Kidney tubule cell (primary cell): ENCODE data around the gene LIPC.
A peak's percentile ranks its signal among the peaks of the same experiment; 100 is the strongest.

Experiments used
- DNase-seq: peaks from one replicate; pipeline ENCODE4 v3.0.0-alpha.2; 2018; ENCODE audit warnings: low spot score

The LIPC gene

DNA sequence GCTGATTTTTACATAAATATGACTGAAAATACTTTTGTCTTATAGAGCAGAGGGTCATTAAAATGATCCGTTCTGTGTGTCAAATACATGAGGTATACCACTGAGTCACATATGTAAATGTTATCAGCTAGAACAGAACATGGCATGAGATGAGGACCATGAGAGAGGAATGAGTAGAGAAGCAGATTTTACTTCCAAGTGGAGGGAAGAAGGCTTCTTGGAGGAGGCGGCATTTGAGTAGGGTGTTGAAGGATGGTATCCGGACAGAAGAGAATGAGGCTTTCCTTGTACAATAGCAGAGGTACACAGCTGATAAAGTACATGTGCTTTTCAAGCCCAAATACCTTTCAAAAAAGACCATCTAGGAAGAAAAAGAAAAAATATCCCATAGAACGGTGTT lies 4.8 kb downstream of the LIPC start:
- no peak for DNase-seq

DNA sequence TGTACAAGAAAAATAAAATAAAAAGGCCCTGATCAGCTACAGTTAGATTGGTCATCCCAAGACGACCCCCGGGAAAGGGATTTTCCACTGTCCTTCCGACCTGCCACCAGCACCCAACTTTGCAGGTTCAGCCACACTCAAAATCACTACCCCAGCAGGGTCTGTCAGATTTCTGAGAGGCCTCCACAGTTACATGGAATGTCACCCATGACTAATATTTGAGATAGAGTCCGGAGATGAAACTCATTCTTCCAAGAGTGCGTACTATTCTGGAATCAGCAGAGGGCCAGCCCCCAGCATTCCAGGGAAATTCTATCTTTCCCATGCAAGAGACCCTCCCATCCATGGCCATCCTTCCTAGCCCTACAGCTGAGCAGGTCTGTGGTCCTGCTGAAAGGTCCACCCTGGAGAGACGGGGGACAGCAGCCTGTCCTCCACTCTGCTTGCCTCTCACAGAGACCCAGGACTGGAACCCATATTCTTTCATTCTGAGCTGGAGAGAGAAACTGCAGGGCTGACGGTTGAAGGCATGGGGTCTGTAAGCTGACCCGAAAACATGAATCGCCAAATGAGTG lies 5.8 kb downstream of the LIPC start:
- peak; percentile 17 for DNase-seq

DNA sequence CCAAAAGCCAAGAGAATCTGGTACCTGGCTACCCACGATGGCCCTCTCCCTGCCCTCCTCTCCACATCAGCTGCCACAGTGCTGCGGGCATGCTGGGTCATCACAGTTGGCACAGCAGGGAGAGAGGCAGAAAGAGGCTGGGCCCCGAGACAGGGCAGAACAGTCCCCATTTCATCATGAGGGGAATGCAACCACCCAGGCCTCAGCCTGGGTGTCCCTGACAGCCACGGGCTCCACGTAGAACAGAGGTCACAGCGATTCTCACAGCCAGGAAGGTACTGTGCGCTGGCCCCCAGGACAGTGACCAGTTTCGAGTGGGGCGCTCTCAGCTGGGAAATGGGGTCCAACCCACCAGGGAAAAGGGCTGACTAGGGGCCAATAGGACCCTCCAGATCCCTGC lies 6.3 kb downstream of the LIPC start:
- no peak for DNase-seq

DNA sequence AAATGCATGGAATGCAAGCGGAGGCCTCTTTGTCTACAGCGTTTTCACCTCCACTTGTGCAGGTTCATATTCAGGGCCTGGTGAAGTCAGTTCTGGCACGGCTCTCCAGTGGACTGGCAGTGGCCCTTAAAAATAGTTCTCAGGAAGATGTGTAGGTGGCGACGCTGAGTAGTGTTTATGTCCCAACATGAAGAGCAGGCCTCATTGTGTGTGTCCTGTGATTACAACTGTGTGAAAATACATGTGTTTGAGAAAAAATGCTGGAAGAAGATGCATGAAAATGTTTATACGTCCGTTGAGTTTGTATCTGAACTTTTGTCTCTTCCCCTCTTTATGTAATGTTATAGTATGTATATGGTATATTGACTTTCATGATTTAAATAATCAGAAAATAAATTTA lies 7.2 kb downstream of the LIPC start:
- DNase-seq, result peak; percentile 71

DNA sequence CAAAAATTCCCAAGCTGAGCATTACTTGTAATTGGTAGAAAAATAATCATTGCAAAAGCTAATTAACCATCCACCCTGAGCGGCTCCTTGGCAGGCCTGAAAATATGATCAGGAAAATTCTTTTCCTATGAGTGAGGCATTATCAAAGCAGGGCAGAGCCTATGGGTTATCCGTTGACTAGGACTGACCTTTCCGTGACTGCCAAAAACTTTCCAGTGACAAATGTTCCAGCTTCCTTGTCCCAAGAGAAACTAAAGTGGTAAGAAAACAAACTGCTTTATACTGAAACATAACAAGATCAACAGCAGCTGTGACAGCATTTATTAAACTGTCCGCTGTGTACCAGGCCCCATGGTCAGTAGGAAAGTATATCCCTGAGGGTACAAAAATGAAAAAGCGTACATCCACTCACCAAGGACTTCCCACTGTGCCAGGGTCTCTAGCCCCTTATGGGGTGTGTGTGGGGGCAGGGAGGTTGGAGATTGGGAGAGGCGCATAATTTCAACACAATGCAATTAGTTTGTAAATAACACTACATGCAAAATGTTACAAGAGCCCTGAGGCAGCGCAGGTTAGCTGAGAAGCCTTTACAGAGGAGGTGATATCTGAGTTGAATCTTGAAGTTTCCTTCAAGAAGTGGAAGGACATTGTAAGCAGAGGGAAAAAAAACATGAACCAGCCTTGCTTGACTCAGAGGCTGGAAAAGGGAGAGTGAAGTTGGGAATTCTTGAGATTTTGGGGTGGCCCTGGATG lies 8.5 kb downstream of the LIPC start:
- DNase-seq, result peak; percentile 94

DNA sequence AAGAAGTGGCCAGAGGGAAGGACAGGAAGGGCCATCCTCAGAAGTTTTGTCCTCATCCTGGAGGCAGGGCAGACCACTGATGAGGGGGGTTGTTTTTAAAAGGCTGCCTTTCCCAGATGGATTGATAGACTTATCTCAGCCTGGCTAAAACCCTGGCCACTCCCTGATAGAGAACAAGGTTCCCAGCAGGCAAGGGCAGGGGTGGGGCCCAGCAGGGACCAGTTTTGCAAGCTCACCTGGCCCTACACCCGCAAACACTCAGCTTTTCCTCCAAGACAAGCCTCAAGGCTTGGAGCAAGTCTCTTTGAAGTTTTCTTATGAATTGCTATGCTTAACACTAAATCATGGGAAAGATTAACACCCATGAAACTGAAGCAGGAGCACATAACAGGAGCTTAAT lies 9.1 kb downstream of the LIPC start:
- peak; percentile 56 for DNase-seq

DNA sequence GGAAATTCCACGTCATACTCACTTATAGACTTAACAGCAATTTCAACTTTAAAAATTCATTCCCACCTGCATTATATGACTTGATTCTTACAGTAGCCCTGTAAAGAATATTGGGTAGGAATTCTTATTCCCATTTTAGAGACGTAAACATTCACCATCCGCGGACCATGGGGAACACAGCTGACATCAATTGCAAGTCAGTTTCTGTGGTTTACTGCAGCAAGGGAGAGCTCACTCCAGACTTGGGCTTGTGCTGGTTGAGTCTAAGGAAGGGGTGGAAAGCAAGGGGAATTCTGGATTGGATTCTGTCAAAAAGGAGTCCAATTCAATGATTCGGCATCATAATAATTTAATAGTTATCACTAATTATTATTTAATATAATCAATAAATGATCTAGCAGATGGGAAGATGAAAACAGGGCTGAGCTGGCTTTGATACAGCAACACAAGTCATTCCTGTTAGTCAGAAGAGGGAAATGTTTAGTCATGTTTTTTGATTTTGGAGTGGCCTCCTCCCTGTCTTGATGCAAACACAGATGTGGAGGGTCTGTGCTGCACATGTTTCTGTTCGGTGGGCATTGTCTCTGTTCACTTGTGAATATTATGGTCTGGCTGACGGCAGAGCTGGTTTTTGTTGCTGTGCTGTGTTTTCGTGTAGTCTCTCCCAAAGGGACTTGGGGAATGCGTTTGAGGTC lies 9.7 kb downstream of the LIPC start:
- peak; percentile 71 for DNase-seq

DNA sequence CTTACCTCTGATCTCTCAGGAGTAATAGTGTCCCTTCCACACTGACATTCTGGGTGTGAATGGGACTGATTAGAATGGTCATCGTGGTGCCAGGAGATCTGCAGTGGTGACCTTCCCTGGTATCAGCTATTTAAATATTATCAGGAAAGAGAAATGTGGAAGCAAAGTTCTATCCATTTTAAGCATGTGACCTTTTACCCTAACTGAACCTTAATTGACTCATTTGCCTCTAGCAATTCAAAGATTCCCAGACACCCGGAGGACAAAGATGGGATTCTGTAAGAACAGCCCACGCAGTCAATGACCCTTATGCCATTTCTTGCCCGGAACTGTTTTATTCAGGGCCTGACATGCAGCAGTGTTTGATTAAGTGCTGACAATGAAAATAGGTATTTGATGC lies 10.3 kb downstream of the LIPC start:
- DNase-seq, result peak; percentile 39

DNA sequence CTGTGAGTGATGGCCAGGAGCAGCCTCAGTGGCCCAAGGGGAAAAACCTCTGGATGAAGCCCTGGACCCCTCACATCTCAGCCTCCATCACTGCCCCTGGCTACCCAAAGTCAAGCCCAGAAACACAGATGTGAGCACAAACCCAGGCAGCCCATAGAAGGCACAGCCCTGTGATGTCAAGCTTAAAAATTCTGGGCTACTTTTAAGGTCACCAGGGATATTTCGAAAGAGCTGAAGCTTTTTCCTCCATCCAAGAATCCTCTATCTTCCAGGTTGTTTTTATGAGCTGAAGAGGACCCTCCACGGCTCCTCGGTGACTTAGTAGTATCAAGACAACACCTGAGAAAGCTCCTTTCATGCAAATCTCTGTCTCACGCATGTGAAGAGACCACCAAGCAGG lies 11.5 kb downstream of the LIPC start:
- DNase-seq, result no peak

DNA sequence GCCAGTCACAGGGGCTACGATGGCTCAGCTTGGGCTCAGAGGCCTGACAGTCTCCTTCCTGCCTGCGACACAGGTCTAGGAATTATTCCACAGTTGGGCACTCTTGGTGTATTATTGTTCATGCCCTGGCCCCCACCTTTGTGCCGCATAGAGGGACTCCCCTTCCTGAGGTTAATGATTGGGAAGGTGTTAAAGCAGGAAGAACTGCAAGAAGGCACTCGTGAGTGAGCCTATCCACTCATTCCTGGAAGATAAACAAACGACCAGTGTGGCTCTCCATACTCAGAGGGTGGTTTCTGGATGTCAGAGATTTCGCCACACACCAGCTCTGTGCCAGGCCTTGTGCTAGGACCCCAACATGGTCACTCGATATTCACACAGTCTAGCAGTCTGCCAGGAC lies 12.3 kb downstream of the LIPC start:
- DNase-seq, result peak; percentile 92

DNA sequence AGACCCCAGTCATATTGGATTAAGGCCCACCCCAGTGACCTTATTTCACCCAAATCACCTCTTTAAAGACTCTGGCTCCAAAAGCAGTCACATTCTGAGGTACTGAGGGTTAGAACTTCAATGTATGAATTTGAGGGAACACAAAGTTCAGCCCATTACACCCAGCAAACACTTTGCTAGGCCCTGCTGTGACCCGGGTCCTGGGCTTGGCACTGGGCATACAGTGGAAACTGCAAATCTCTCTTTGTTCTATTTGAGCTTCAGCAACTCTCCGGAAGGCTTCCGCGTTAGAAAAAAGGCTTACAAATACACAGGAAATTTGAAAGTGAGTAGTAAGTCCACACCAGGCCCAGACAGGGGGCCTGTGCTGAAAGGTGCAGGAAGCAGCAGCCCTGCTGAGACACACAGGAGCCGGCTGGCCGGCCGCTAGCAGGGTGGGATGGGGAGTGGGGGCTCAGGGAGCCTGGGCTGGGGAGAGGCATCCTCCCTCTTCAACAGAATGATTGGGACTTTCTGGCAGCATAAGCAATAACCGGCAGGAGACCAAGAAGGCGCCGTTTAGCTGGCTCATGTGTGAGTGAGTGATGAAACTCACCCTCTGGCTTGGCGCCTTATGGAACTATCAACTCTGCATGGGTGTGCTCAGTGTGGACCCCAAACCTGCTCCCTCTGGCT lies 13.0 kb downstream of the LIPC start:
- no peak for DNase-seq

DNA sequence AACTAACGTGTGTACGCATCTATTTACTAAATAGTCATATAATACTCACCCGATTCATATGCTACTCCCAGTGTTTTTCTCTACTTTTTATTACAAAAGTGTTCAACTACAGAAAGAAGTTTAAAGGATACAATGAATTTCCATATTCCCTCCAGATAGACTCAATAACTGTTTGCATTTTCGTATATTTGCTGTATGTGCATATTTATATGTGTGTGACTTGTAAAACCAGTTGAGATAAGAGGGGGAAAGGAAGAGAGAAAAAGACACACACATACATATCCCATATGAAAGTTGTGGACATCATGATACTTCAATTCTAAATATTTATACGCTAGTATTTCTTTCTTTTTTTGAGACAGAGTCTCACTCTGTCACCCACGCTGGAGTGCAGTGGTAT lies 14.1 kb downstream of the LIPC start:
- DNase-seq, result no peak

DNA sequence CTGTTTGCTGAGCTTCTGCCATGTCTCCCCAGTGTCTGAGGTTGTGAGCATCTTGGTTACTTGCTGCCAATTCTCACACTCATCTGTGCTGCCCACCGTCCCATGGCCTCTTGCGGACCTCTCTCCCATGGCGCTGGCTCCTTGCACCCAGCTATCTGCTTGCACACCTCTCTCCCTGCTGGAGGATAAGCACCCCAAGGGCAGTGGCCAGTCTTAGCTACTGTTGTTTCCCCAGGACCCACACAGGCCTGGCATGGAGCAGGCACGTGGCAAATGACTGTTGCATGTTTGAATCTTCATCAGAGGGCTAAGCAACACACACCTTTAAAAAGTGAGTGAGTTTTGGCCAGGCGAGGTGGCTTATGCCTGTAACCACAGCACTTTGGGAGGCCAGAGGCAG lies 14.7 kb downstream of the LIPC start:
- DNase-seq, result no peak

DNA sequence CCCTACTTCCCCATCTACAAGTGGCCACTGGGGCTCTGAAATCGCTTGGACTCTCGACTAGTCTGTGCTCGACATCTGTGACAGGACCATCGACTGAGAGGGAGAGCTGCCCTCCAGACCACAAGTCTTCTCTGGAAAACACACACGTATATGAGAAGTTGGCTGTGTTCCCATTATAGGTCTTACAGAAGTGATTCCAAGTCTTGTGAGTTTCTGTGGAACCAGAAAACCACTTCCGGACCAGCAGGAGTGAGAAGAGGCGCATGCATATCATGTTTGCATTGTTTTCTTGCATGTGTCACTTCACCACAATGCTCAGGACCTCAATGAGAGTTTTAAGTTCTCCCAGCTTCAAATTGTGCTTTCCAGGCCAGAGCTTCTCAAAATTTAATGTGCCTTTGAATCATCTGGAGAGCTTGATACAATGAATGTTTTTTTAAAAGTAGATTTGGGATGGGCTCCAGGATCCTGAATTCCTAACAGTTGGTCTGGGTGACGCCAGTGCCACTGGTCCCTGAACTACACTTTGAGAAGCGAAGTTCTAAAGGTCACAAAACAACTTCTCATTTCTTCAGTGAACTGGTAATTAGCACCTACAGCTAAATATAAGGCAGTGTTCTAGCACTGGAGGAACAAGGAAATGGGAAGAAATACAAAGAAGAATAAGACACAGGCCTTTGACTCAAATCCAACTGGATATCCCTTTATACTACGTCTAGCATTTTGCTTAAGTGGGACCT lies 15.7 kb downstream of the LIPC start:
- peak; percentile 79 for DNase-seq

DNA sequence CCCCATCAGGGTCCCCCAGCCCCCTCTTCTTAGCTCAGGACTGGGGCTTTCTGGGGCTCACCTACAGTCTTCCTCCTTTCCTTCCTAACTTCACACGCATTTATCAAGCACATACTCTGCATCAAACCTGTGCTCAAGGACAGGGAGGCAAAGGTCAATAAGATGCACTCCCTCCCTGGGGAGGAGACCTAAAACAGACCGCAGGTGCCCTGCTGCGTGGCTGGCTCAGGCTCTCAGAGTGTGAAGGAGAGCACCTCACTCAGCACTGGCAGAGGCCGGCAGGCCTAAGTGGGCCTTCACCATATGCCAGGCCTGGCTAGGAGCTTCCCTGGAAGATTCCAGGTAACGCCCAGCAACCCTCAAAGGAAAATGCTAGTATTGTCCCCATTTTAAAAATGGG lies 16.5 kb downstream of the LIPC start:
- DNase-seq, result no peak

DNA sequence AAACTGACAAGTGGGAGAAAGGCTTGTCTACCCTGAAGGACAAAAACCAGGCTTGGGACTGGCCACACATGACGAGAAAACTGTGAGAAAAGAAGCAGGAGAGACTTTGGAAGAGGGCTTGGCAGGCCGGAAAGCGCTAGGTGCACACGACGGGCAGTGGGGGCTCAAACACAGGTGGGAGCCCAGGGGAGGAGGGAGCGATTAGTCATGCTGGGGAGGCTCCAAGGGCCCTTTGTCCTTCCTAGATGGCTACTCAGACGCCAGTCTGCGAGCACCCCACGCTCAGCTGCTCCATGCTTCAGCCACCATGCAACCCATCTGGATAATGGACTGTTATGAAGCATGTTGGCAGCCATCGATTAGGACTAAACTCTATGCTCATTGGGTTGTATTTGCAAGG lies 17.1 kb downstream of the LIPC start:
- no peak for DNase-seq

DNA sequence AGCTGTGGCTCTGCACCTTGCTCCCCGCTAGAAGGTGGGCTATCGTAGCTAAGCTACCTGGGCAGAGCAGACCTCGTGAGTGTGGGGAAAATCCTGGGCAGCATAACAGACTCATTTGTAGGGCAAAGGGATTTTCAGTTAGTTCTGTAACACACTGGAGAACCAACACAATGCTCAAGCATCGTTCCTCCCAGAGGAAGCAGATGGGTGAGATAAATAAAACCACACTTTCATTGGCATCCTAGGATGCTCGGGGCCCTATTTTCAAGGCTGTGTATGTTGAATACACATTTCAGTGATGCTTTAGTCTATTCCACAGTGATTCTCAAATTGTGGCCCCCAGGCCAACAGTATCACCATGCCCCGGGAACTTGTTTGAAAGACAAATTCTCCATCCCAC lies 20.0 kb downstream of the LIPC start:
- DNase-seq, result no peak

DNA sequence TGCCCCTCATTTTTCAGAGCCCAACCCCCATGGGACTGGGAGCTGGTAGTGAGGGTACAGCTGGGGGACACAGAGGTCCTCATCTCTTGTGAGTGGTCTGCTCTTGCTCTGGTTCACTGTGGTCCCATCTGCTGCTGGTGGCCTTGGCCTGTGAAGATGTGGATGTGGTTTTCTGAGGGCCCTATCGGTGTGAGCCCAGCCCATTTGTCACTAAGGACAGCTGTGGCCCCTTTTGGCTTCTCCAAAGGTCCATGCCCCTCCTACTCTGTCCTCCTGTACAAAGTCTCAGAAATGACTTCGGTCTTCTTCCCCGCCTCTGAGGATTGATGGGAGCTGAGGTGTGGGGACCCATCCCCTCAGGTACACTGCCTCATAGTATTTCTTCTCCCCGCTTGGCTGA lies 21.0 kb downstream of the LIPC start:
- no peak for DNase-seq

DNA sequence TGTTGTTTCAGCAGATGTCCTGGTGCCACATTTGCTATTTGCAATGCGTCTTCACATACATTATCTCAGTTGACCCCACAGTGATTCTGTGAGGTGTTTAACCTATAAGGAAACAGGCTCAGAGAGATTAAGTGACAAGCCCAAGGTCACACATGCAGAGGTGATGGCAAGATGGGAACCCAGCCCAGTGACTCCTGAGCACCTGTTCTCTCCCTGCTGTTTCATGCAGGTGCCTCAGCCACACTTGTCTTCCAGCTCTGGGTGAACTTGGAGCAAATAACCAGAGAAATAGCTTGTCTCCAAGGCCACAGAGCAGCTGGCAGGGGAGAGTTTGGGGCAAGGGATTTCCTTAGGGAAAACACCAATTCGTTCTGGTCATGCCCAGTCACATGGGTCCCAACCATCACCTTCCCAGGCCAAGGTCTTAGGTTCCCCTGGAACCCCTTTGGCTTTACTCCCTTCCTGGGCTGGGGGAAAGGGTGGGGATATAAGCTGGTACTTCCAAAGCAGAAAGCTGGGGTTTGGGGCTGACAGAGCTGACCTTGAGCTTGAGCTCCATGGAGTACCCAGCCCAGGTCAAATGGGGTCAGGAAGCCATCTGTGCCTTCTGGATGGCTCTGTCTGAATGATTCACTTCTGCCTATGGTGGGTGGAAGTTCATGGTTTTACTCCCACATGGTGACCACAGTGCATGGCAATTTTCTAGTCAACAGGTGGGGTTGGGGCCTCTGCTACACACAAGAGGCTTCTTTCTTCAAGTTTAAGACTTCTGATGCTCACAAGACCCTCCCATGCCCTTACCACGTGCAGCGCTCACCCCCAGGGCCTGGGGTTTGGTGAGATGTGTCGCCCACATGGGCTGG lies 22.4 kb downstream of the LIPC start:
- DNase-seq, result peak; percentile 15

DNA sequence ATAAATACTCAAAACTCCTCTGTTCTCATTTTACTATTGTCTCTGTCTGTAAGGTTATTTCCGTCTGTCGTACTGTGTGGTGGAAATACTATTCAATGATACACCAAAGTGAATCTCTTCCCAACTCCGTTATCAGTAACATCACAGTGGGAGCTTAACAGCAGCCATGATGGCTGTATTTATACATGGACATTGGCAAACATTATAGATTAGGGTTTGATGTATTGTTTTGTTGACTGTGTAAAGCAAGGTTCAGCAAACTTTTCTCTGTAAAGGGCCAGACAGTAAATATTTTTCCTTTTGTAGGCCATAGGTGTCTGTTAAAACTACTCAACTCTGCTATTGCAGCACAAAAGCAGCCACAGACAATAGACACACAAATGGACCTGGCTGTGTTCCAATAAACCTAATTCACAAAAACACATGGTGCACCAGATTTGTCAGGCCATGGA lies 23.2 kb downstream of the LIPC start:
- no peak for DNase-seq

DNA sequence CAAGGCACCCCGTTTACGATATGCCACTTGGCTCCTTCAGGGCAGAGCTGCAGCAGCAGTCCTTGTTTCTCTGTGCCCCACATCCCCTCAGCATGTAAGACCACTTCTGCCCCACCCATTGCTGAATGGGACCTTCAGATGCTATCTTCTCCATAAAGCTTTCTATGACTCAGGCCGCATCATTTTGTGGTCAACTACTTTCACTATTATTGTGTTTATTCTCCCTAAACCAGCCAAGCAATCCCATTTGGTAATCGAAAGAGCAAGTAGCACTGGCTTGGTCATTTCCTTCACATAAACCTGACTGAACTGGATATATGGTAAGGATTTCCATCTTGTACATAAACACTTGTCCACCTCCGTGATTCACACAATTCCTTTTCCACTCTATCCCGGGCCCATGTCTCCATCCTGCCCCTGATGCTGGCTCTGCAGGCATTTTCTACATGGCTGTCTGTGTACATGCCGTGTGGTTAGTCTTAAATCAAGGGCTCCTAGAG lies 25.7 kb downstream of the LIPC start:
- DNase-seq, result peak; percentile 87
